ENCODE results near the gene SKOR1. TPM values are rescaled to one million over a fixed set of nuclear protein-coding genes. Genes with fewer than 3 reads are reported as not detected.

The SKOR1 gene
- total RNA-seq, 3 donors from 2014 or later (not counting 1 experiment from before 2014, with no cell fraction given): 2.0 to 2.9 (median 2.1) TPM

DNA sequence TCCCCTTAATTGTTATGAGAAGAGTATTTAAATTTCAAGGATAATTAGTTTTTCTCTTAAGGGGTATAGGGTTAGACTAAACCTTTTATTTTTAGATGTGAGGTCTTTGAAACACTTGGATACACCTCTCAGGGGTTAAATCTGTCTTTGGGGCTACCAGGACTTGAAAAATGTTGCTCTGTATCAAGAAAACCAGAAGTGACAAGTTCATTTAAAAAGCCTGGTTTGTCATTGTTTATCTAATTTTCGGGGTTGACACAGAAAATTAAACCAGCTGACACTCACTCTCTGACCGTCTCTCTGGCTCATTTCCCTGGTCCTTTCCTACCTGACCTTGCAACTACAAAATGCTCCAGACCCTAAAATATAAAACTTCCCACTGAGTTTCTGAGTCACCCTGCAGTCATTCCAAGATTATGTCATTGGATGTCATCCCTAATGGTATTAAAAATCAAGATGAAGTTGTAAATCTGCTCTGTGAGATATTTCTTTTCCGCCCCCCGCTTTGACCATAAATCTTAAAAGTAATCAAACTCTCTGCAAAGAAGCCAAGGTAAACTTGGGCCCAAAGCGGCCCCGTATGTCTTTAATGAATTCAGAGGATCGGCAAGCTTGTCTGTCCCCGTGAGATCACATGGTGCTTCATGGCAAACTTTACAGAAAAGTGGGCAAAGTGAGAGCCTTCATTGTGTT, 32.9 kb upstream of the SKOR1 start:
- Mint-ChIP-seq H3K36me3 (peaks cover 14% of the 10 kb centered on the region), H3K27ac (no peak overlapping the region), H3K27me3 (ENCODE audit: low read depth in 2 of 2) (no peaks in the 10 kb centered on the region), H3K9me3 (peaks cover 4 to 5% of the 10 kb centered on the region in 2 donors), H3K4me3 (no peak overlapping the region), H3K4me1 (peaks cover 0 to 10% of the 10 kb centered on the region in 2 donors)
- no peak for DNase-seq
- WGBS (ENCODE audit: insufficient coverage): 96% methylated on average over 7 of the region's 8 CpGs
- H3K27ac ChIP-seq (ENCODE audit: low read length): no peak overlapping the region
- H3K36me3 ChIP-seq (ENCODE audit: control insufficient read depth, insufficient read depth, low read length): no peaks in the 10 kb centered on the region
- H3K9me3 ChIP-seq (ENCODE audit: control insufficient read depth, insufficient read depth, low read length): peaks cover 2% of the 10 kb centered on the region
- intact Hi-C loops (cut with micrococcal nuclease): no loop called here
- TF ChIP-seq, protein P1, sequence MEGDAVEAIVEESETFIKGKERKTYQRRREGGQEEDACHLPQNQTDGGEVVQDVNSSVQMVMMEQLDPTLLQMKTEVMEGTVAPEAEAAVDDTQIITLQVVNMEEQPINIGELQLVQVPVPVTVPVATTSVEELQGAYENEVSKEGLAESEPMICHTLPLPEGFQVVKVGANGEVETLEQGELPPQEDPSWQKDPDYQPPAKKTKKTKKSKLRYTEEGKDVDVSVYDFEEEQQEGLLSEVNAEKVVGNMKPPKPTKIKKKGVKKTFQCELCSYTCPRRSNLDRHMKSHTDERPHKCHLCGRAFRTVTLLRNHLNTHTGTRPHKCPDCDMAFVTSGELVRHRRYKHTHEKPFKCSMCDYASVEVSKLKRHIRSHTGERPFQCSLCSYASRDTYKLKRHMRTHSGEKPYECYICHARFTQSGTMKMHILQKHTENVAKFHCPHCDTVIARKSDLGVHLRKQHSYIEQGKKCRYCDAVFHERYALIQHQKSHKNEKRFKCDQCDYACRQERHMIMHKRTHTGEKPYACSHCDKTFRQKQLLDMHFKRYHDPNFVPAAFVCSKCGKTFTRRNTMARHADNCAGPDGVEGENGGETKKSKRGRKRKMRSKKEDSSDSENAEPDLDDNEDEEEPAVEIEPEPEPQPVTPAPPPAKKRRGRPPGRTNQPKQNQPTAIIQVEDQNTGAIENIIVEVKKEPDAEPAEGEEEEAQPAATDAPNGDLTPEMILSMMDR (IDR thresholded peaks at IDR 0.05): no peak
- ATAC-seq: no peak
- no peak overlapping the region for H3K4me3 ChIP-seq (ENCODE audit: low read length)
- no peaks in the 10 kb centered on the region for H3K27me3 ChIP-seq (ENCODE audit: control insufficient read depth, insufficient read depth, low read length)
- no peaks in the 10 kb centered on the region for H3K4me1 ChIP-seq (ENCODE audit: control insufficient read depth, insufficient read depth, low read length)

DNA sequence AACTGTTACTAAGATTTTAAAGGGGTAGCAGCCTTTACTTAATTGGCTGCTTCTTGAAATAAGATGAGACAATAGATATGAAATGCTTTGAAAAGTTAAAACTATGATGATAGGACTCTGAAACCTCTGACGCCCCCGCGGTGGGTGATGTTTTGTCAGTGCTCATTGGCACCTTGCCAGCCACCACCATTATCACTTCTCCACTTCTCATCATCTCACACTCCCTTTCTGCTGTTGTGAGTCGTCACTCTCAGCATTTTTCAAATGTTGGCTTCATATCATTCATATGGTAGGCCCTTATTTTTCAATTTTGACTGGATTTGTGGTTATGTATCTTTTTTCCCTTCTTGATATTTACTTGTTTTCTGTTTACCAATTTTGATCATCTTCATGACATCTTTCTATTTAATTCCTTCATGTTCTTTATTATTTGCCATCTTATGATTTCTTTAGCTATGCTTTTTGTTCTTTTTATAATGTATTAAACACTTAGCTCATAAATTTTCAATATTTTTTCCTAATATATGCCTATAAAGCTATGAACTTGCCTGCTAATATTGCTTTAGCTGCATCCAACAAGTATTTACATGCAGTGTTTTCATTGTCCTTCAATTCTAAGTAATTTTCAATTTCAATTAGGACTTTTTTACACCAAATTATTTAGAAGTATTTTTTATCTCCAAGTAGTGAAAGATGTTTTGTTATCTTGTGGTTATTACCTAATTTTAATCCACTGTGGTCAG, 30.3 kb upstream of the SKOR1 start:
- Histone ChIP-seq H3K4me3 (ENCODE audit: low read length) (no peak overlapping the region), H3K9me3 (ENCODE audit: control insufficient read depth, insufficient read depth, low read length) (peaks cover 2% of the 10 kb centered on the region), H3K36me3 (ENCODE audit: control insufficient read depth, insufficient read depth, low read length) (no peaks in the 10 kb centered on the region), H3K27ac (ENCODE audit: low read length) (no peak overlapping the region), H3K27me3 (ENCODE audit: control insufficient read depth, insufficient read depth, low read length) (no peaks in the 10 kb centered on the region), H3K4me1 (ENCODE audit: control insufficient read depth, insufficient read depth, low read length) (no peaks in the 10 kb centered on the region)
- Mint-ChIP-seq H3K9me3 (peaks cover 4 to 5% of the 10 kb centered on the region in 2 donors), H3K4me3 (no peak overlapping the region), H3K4me1 (peaks cover 0 to 10% of the 10 kb centered on the region in 2 donors), H3K27ac (no peak overlapping the region), H3K36me3 (peaks cover 14% of the 10 kb centered on the region), H3K27me3 (ENCODE audit: low read depth in 2 of 2) (no peaks in the 10 kb centered on the region)
- 82% methylated on average over 4 of the region's 4 CpGs for WGBS (ENCODE audit: insufficient coverage)
- ATAC-seq: no peak
- intact Hi-C loops (cut with micrococcal nuclease): no loop called here
- TF ChIP-seq, protein P1 (IDR thresholded peaks at IDR 0.05): no peak
- DNase-seq: no peak

DNA sequence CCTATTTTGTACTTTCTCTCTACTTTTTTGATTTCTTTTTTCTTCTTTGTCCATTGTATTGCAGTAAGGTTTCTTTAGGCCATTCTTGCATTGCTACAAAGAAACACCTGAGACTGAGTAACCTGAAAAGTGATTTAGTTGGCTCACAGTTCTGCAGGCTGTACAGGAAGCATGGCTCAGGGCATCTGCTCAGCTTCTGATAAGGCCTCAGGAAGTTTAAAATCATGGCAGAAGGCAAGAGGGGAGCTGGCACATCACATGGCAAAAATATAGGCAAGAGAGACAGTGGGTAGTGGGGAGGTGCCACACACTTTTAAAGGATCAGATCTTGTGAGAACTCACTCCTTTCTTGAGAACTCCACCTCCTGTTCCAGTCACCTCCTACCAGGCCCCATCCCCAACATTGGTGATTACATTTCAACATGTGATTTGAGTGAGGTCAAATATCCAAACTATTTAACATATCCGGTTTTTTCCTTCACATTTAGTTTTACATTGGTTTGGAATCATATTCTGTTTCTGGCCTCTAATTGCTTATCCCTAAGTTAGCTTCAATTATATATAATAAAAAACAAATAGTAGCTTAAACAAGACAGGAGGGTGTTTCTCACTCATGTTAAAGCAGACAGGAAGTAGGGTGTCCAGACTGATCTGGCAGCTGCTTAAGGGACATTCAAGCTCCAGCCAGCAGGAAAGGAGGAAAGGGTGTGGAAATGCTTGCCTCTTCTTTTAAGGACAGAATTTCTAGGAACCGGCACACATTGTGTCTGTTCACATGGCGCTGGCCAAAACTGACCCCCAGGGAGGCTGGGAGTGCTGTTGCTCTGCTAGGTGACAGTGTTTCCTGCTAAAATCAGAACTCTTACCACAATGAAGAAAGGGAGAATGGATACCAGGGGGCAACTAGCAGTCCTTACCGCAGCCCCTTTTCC, 28.8 kb upstream of the SKOR1 start:
- H3K27ac ChIP-seq (ENCODE audit: low read length): no peak overlapping the region
- H3K9me3 ChIP-seq (ENCODE audit: control insufficient read depth, insufficient read depth, low read length): peaks cover 2% of the 10 kb centered on the region
- WGBS (ENCODE audit: insufficient coverage): 95% methylated on average over 2 of the region's 4 CpGs
- H3K4me1 Mint-ChIP-seq: peaks cover 0 to 6% of the 10 kb centered on the region in 2 donors
- H3K27me3 ChIP-seq (ENCODE audit: control insufficient read depth, insufficient read depth, low read length): no peaks in the 10 kb centered on the region
- no peak overlapping the region for H3K27ac Mint-ChIP-seq
- H3K4me3 Mint-ChIP-seq: no peak overlapping the region
- TF ChIP-seq, protein P1 (IDR thresholded peaks at IDR 0.05): no peak
- H3K27me3 Mint-ChIP-seq (ENCODE audit: low read depth in 2 of 2): no peaks in the 10 kb centered on the region
- peaks cover 14% of the 10 kb centered on the region for H3K36me3 Mint-ChIP-seq
- peaks cover 4 to 5% of the 10 kb centered on the region in 2 donors for H3K9me3 Mint-ChIP-seq
- H3K4me1 ChIP-seq (ENCODE audit: control insufficient read depth, insufficient read depth, low read length): no peaks in the 10 kb centered on the region
- H3K36me3 ChIP-seq (ENCODE audit: control insufficient read depth, insufficient read depth, low read length): no peaks in the 10 kb centered on the region
- DNase-seq: no peak
- no peak overlapping the region for H3K4me3 ChIP-seq (ENCODE audit: low read length)
- intact Hi-C loops (cut with micrococcal nuclease): no loop called here
- no peak for ATAC-seq
